Ishikawa (cell line): ENCODE results near the gene MYH14.

ENCODE experiments used
- RAD21 ChIP-seq: IDR thresholded peaks from 2 replicates; pipeline ENCODE4 v1.6.1; 2012; ENCODE audit warnings: low read depth
- YY1 ChIP-seq: IDR thresholded peaks from 2 replicates; pipeline ENCODE4 v1.6.1; 2012; ENCODE audit warnings: low read depth

DNA sequence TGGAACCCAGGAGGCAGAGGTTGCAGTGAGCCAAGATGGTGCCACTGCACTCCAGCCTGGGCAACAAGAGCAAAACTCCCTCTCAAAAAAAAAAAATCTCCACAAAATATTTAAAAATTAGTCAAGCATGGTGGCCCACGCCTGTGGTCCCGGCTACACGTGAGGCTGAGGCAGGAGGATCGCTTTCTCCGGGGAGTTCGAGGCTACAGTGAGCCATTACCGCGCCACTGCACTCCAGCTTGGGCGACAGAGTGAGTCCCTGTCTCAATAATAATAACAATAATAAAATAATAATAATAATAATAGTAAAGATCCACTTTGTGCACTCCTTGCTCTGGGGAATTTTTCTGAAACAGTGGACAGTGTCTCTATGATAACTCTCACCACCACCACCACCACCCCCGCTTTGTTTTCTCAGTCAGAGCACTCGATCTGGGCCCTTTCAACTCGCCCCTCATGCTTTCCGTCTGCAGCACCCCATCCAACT, 153.3 kb downstream of the MYH14 start:
- TF ChIP-seq RAD21 (no peak), YY1 (no peak)
